Measurements from ENCODE around the gene ZCCHC17. TPM values are rescaled to one million over a fixed set of nuclear protein-coding genes. Genes with fewer than 3 reads are reported as not detected.
"Not testable (repeated sequence)": the region's sequence is repeated elsewhere in the genome, so short reads cannot be mapped to it uniquely, and the experiment has no call there.

Gene ZCCHC17
- total and polyA plus RNA-seq, 10 donors = 16.1 to 31.7 (median 20.3) TPM

DNA sequence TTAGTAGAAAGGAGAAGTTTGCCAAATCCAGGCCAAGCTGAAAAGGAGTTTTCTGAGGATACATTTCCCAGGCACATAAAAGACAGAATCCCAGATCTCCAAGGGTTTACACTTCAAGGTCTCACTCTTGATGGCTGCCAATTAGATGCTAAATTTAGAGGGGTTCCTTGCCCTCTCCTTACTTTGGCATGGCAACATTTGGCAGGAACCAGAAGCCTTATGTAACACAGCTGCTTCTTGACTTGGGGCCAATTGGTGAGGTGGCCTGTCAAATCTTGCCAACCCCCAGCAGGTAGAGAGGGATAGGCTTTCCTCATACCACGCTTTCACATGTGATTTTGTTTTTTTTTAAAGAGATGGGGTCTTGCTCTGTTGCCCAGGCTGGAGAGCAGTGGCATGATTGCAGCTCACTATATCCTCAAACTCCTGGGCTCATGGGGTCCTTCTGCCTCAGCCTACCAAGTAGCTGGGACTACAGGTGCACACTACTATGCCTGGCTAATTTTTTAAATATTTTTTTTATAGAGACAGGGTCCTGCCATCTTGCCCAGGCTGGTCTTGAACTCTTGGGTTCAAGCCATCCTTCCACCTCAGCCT is 31.9 kb upstream of the ZCCHC17 start:
- Histone ChIP-seq H3K4me3 (no peak overlapping the region), H3K9me3 (no peaks in the 10 kb centered on the region), H3K27me3 (replicated peaks in 1 of 7) (no peaks in the 10 kb centered on the region), H3K4me1 (no peaks in the 10 kb centered on the region), H3K36me3 (peaks cover 0 to 100% (median 92%) of the 10 kb centered on the region in 6 donors), H3K27ac (no peak overlapping the region)
- WGBS, 5 donors = 91 to 100% (median 96%) methylated on average over 1 of the region's 1 CpG
- DNase-seq = no peak
- intact Hi-C loops (cut with DNase I; ENCODE audit: low total_unique reads) = no loop called here
- TF ChIP-seq, protein P1, sequence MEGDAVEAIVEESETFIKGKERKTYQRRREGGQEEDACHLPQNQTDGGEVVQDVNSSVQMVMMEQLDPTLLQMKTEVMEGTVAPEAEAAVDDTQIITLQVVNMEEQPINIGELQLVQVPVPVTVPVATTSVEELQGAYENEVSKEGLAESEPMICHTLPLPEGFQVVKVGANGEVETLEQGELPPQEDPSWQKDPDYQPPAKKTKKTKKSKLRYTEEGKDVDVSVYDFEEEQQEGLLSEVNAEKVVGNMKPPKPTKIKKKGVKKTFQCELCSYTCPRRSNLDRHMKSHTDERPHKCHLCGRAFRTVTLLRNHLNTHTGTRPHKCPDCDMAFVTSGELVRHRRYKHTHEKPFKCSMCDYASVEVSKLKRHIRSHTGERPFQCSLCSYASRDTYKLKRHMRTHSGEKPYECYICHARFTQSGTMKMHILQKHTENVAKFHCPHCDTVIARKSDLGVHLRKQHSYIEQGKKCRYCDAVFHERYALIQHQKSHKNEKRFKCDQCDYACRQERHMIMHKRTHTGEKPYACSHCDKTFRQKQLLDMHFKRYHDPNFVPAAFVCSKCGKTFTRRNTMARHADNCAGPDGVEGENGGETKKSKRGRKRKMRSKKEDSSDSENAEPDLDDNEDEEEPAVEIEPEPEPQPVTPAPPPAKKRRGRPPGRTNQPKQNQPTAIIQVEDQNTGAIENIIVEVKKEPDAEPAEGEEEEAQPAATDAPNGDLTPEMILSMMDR (IDR thresholded peaks at IDR 0.05 in 8 of 11, conservative IDR thresholded peaks at IDR 0.05 in 3 of 11) = no peak
- no peak for TF ChIP-seq POLR2AphosphoS5 (IDR thresholded peaks at IDR 0.05)
- TF ChIP-seq POLR2A (IDR thresholded peaks at IDR 0.05) = no peak

- H3K4me1 ChIP-seq = no peaks in the 10 kb centered on the region
- no peak for TF ChIP-seq POLR2AphosphoS5 (IDR thresholded peaks at IDR 0.05)
- TF ChIP-seq POLR2A (IDR thresholded peaks at IDR 0.05) = no peak
- TF ChIP-seq, protein P1 (IDR thresholded peaks at IDR 0.05 in 8 of 11, conservative IDR thresholded peaks at IDR 0.05 in 3 of 11) = no peak
- peaks cover 3 to 100% (median 93%) of the 10 kb centered on the region in 6 donors for H3K36me3 ChIP-seq
- no peak overlapping the region for H3K4me3 ChIP-seq
- DNase-seq = no peak
- H3K27ac ChIP-seq = no peak overlapping the region
- H3K27me3 ChIP-seq (replicated peaks in 1 of 7) = no peaks in the 10 kb centered on the region
- WGBS, 5 donors = 96 to 100% (median 98%) methylated on average over 2 of the region's 2 CpGs
- H3K9me3 ChIP-seq = no peaks in the 10 kb centered on the region
- intact Hi-C loops (cut with DNase I; ENCODE audit: low total_unique reads) = no loop called here
These were observed 30.3 kb upstream of the ZCCHC17 start for GRCh38 chr1:31266547-31266946.

- WGBS, 5 donors = 80 to 88% (median 81%) methylated on average over 3 of the region's 3 CpGs
- H3K36me3 ChIP-seq = peaks cover 3 to 100% (median 82%) of the 10 kb centered on the region in 6 donors
- no peaks in the 10 kb centered on the region for H3K9me3 ChIP-seq
These were observed 24.5 kb upstream of the ZCCHC17 start for GRCh38 chr1:31272369-31272768.

DNA sequence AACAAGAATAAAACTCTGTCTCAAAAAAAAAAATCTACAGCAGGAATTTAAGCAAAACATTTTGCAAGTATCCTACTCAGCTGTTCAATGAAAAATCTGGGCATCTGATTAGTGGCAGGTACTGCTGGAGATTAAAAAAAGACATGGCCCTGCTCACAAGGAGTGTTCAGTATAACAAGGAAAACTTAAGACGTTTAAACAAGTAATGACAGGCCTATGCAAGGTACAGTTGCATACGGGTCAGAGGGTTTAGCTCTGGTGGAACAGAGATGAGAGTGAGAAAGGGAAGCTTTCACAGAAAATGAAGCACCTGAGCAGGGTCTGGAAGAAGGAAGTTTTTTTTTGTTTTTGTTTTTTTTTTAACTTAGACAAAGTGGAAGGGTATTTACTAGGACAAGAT is 23.2 kb upstream of the ZCCHC17 start:
- DNase-seq = no peak
- WGBS, 5 donors = 82 to 90% (median 85%) methylated on average over 2 of the region's 2 CpGs
- H3K27ac ChIP-seq = no peak overlapping the region
- no peak overlapping the region for H3K4me3 ChIP-seq
- TF ChIP-seq POLR2AphosphoS5 (IDR thresholded peaks at IDR 0.05) = no peak
- TF ChIP-seq, protein P1 (IDR thresholded peaks at IDR 0.05 in 8 of 11, conservative IDR thresholded peaks at IDR 0.05 in 3 of 11) = no peak
- TF ChIP-seq POLR2A (IDR thresholded peaks at IDR 0.05) = no peak
- intact Hi-C loops (cut with DNase I; ENCODE audit: low total_unique reads) = no loop called here
- H3K36me3 ChIP-seq = peaks cover 3 to 100% (median 78%) of the 10 kb centered on the region in 6 donors
- H3K9me3 ChIP-seq = no peaks in the 10 kb centered on the region
- H3K27me3 ChIP-seq (replicated peaks in 1 of 7) = no peaks in the 10 kb centered on the region
- no peaks in the 10 kb centered on the region for H3K4me1 ChIP-seq

More at GRCh38 chr1:31272369-31272768, 24.5 kb upstream of the ZCCHC17 start:
- Histone ChIP-seq H3K4me1 (no peaks in the 10 kb centered on the region), H3K27ac (no peak overlapping the region), H3K27me3 (replicated peaks in 1 of 7) (no peaks in the 10 kb centered on the region), H3K4me3 (no peak overlapping the region)
- no peak for DNase-seq
- TF ChIP-seq POLR2A (IDR thresholded peaks at IDR 0.05) (no peak), POLR2AphosphoS5 (IDR thresholded peaks at IDR 0.05) (no peak)
- TF ChIP-seq, protein P1 (IDR thresholded peaks at IDR 0.05 in 8 of 11, conservative IDR thresholded peaks at IDR 0.05 in 3 of 11) = no peak
- intact Hi-C loops (cut with DNase I; ENCODE audit: low total_unique reads) = no loop called here

GRCh38 chr1:31282426-31282825 is 14.4 kb upstream of the ZCCHC17 start:
- H3K4me1 ChIP-seq; H3K27me3 ChIP-seq (replicated peaks in 1 of 7); H3K4me3 ChIP-seq; DNase-seq; intact Hi-C loops (cut with DNase I; ENCODE audit: low total_unique reads); H3K27ac ChIP-seq; H3K9me3 ChIP-seq: not testable (repeated sequence)
- peaks cover 3 to 100% (median 71%) of the 10 kb centered on the region in 6 donors for H3K36me3 ChIP-seq
- WGBS, 5 donors = 96 to 98% (median 97%) methylated on average over 9 of the region's 9 CpGs

DNA sequence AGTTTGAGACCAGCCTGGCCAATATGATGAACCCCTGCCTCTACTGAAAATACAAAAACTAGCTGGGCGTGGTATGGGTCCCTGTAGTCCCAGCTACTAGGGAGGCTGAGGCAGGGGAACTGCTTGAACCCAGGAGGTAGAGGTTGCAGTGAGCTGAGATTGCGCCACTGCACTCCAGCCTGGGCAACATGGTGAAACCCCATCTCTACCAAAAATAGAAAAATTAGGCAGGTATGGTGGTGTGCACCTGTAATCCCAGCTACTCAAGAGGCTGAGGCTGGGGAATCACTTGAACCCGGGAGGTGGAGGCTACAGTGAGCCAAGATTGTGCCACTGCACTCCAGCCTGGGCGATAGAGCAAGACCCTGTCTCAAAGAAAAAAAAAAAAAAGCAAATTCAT is 9.0 kb upstream of the ZCCHC17 start:
- WGBS, 5 donors = 95 to 100% (median 97%) methylated on average over 4 of the region's 4 CpGs
- H3K36me3 ChIP-seq = peaks cover 7 to 100% (median 79%) of the 10 kb centered on the region in 6 donors
- H3K4me3 ChIP-seq; H3K9me3 ChIP-seq; H3K27ac ChIP-seq; H3K27me3 ChIP-seq (replicated peaks in 1 of 7); DNase-seq; intact Hi-C loops (cut with DNase I; ENCODE audit: low total_unique reads); H3K4me1 ChIP-seq: not testable (repeated sequence)

Data from spleen (tissue), 11 donors.